Measurements from ENCODE around the gene NWD2. TPM values are rescaled to one million over a fixed set of nuclear protein-coding genes. Genes with fewer than 3 reads are reported as not detected.

The NWD2 gene
- polyA plus RNA-seq, 3 donors: not detected

GRCh38 chr4:37423310-37423709, 178.8 kb downstream of the NWD2 start:
- H3K27ac Mint-ChIP-seq: no peak overlapping the region
- H3K79me2 ChIP-seq (ENCODE audit: insufficient read depth, low read length): no peaks in the 10 kb centered on the region
- TF ChIP-seq, protein P1, sequence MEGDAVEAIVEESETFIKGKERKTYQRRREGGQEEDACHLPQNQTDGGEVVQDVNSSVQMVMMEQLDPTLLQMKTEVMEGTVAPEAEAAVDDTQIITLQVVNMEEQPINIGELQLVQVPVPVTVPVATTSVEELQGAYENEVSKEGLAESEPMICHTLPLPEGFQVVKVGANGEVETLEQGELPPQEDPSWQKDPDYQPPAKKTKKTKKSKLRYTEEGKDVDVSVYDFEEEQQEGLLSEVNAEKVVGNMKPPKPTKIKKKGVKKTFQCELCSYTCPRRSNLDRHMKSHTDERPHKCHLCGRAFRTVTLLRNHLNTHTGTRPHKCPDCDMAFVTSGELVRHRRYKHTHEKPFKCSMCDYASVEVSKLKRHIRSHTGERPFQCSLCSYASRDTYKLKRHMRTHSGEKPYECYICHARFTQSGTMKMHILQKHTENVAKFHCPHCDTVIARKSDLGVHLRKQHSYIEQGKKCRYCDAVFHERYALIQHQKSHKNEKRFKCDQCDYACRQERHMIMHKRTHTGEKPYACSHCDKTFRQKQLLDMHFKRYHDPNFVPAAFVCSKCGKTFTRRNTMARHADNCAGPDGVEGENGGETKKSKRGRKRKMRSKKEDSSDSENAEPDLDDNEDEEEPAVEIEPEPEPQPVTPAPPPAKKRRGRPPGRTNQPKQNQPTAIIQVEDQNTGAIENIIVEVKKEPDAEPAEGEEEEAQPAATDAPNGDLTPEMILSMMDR (IDR thresholded peaks at IDR 0.05): no peak
- 100% methylated on average over 4 of the region's 5 CpGs for WGBS (ENCODE audit: insufficient coverage)
- H3K4me2 ChIP-seq (replicated peaks; ENCODE audit: extremely low read depth, low read length, poor library complexity, severe bottlenecking): no peak overlapping the region
- H3K27me3 Mint-ChIP-seq (ENCODE audit: low read depth in 3 of 3): peaks cover 0 to 1% (median 0%) of the 10 kb centered on the region in 3 donors
- no peak overlapping the region for H3K4me3 Mint-ChIP-seq
- no peaks in the 10 kb centered on the region for H3K4me1 ChIP-seq (ENCODE audit: control insufficient read depth in 1 of 2, insufficient read depth in 2 of 2, low read length in 2 of 2)
- no peaks in the 10 kb centered on the region for H3K36me3 ChIP-seq (replicated peaks in 1 of 2; ENCODE audit: control insufficient read depth in 1 of 2, insufficient read depth in 2 of 2, low read length in 2 of 2)
- H3K9ac ChIP-seq (ENCODE audit: insufficient read depth, low read length, poor library complexity, severe bottlenecking): no peak overlapping the region
- DNase-seq: no peak
- H3K9me3 ChIP-seq (replicated peaks in 1 of 2; ENCODE audit: control insufficient read depth in 1 of 2, insufficient read depth in 1 of 2, low read length in 2 of 2): no peaks in the 10 kb centered on the region
- H3K27me3 ChIP-seq (ENCODE audit: control insufficient read depth in 2 of 2, insufficient read depth in 2 of 2, low read length in 2 of 2): no peaks in the 10 kb centered on the region
- intact Hi-C loops (cut with micrococcal nuclease): no loop called here
- no peaks in the 10 kb centered on the region for H4K20me1 ChIP-seq (ENCODE audit: insufficient read depth, low read length)
- H3K9me3 Mint-ChIP-seq: peaks cover 0 to 4% (median 3%) of the 10 kb centered on the region in 7 donors
- H3K4me3 ChIP-seq (replicated peaks in 1 of 3; ENCODE audit: low read depth in 2 of 3, low read length in 3 of 3): no peak overlapping the region
- H3K4me1 Mint-ChIP-seq: no peaks in the 10 kb centered on the region
- H3K27ac ChIP-seq (ENCODE audit: low read depth in 1 of 2, low read length in 2 of 2): no peak overlapping the region
- H2AFZ ChIP-seq (ENCODE audit: insufficient read depth, low read depth, low read length, poor library complexity, severe bottlenecking): no peak overlapping the region
- no peaks in the 10 kb centered on the region for H3K36me3 Mint-ChIP-seq

DNA sequence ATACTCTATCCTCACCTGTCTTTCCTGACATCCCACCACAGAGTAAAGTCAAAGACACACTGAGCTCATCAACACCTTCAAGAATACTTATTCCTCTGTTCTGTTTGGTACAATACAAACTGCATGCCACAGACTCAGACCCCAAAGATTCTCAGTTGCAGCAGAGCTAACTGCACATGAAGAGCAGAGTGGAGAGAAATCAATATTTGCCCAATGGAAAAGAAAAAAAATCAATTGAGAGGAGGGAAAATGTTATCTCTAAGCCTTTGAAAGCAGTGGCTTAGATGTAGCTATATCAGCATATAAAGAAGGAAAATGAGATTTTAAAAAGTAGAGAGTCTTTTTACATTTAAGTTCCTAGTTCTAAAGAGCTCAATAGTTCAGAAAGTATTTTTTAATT, 180.2 kb downstream of the NWD2 start:
- H3K9me3 ChIP-seq (replicated peaks in 1 of 2; ENCODE audit: control insufficient read depth in 1 of 2, insufficient read depth in 1 of 2, low read length in 2 of 2): no peaks in the 10 kb centered on the region
- H2AFZ ChIP-seq (ENCODE audit: insufficient read depth, low read depth, low read length, poor library complexity, severe bottlenecking): no peak overlapping the region
- H3K4me2 ChIP-seq (replicated peaks; ENCODE audit: extremely low read depth, low read length, poor library complexity, severe bottlenecking): no peak overlapping the region
- no peak overlapping the region for H3K4me3 Mint-ChIP-seq
- no peaks in the 10 kb centered on the region for H3K4me1 Mint-ChIP-seq
- no peaks in the 10 kb centered on the region for H3K79me2 ChIP-seq (ENCODE audit: insufficient read depth, low read length)
- H3K27me3 Mint-ChIP-seq (ENCODE audit: low read depth in 3 of 3): peaks cover 0 to 1% (median 0%) of the 10 kb centered on the region in 3 donors
- H3K9ac ChIP-seq (ENCODE audit: insufficient read depth, low read length, poor library complexity, severe bottlenecking): no peak overlapping the region
- H3K36me3 Mint-ChIP-seq: no peaks in the 10 kb centered on the region
- no peak for DNase-seq
- no peaks in the 10 kb centered on the region for H3K36me3 ChIP-seq (replicated peaks in 1 of 2; ENCODE audit: control insufficient read depth in 1 of 2, insufficient read depth in 2 of 2, low read length in 2 of 2)
- TF ChIP-seq, protein P1 (IDR thresholded peaks at IDR 0.05): no peak
- H3K4me1 ChIP-seq (ENCODE audit: control insufficient read depth in 1 of 2, insufficient read depth in 2 of 2, low read length in 2 of 2): no peaks in the 10 kb centered on the region
- no peaks in the 10 kb centered on the region for H4K20me1 ChIP-seq (ENCODE audit: insufficient read depth, low read length)
- H3K4me3 ChIP-seq (replicated peaks in 1 of 3; ENCODE audit: low read depth in 2 of 3, low read length in 3 of 3): no peak overlapping the region
- intact Hi-C loops (cut with micrococcal nuclease): no loop called here
- peaks cover 0 to 3% (median 0%) of the 10 kb centered on the region in 7 donors for H3K9me3 Mint-ChIP-seq
- no peaks in the 10 kb centered on the region for H3K27me3 ChIP-seq (ENCODE audit: control insufficient read depth in 2 of 2, insufficient read depth in 2 of 2, low read length in 2 of 2)
- no peak overlapping the region for H3K27ac ChIP-seq (ENCODE audit: low read depth in 1 of 2, low read length in 2 of 2)
- no peak overlapping the region for H3K27ac Mint-ChIP-seq
